IMR-90 (cell line): ENCODE measurements around the gene MYLK4. TPM values are rescaled to one million over a fixed set of nuclear protein-coding genes. Genes with fewer than 3 reads are reported as not detected.
A peak's percentile ranks its signal among the peaks of the same experiment; 100 is the strongest.

ENCODE experiments used
- ATAC-seq: fragments of 200-7000 bp; cut with Tn5 transposase; 2 replicates; pipeline ENCODE4 v1.9.1; 2020; ENCODE audit warnings: low read depth, mild to moderate bottlenecking, moderate library complexity
- BruUV-seq: library from RNA; stranded (reverse); fragments of 400-500 nt; replicated peaks from 2 replicates; lab custom pipeline; 2021; lab: Mats Ljungman, UMichigan
- CTCF ChIA-PET: fragments of 300-600 bp; formaldehyde crosslinking; extraction: SDS; loops from one replicate; lab custom pipeline; 2021; ENCODE audit warnings: antibody characterized with exemption; lab: Yijun Ruan, JAX
- POLR2A ChIA-PET: fragments of 300-600 bp; sonication (Branson Sonifier 250); formaldehyde crosslinking; loops from one replicate; lab custom pipeline; 2022; ENCODE audit warnings: antibody characterized with exemption; ENCODE audit not compliant: unreplicated experiment; lab: Charles Lee
- DNase-seq: peaks from one replicate; pipeline ENCODE4 v3.0.0; 2013
- H2AFZ ChIP-seq: replicated peaks from 2 replicates; pipeline ENCODE3; 2013; ENCODE audit warnings: low read length, mild to moderate bottlenecking; ENCODE audit not compliant: poor library complexity
- H2AK5ac ChIP-seq: 2 replicates; pipeline ENCODE4 v1.6.1; 2013; ENCODE audit warnings: low read depth, low read length, inconsistent platforms
- H2AK9ac ChIP-seq: replicated peaks from 2 replicates; pipeline ENCODE3; 2013; ENCODE audit warnings: mild to moderate bottlenecking, low read depth, low read length, moderate library complexity; ENCODE audit not compliant: poor library complexity
- H2BK120ac ChIP-seq: 2 replicates; pipeline ENCODE4 v1.6.1; 2013; ENCODE audit warnings: low read depth, low read length, inconsistent platforms
- H2BK15ac ChIP-seq: 3 replicates; pipeline ENCODE4 v1.6.1; 2013; ENCODE audit warnings: low read depth, low read length, inconsistent platforms
- H2BK20ac ChIP-seq: 2 replicates; pipeline ENCODE4 v1.6.1; 2013; ENCODE audit warnings: low read depth, mild to moderate bottlenecking, inconsistent platforms, low read length, moderate library complexity
- H2BK5ac ChIP-seq: 2 replicates; pipeline ENCODE4 v1.6.1; 2013; ENCODE audit warnings: mild to moderate bottlenecking, low read depth, low read length, inconsistent platforms; ENCODE audit not compliant: poor library complexity, severe bottlenecking
- H3K14ac ChIP-seq: replicated peaks from 2 replicates; pipeline ENCODE4 v1.6.1; 2013; ENCODE audit warnings: low read depth, low read length, inconsistent platforms
- H3K18ac ChIP-seq: 2 replicates; pipeline ENCODE4 v1.6.1; 2013; ENCODE audit warnings: low read depth, low read length, control low read depth
- H3K23ac ChIP-seq: 2 replicates; pipeline ENCODE4 v1.6.1; 2013; ENCODE audit warnings: low read depth, low read length, inconsistent platforms
- H3K27ac ChIP-seq: 2 replicates; pipeline ENCODE4 v1.5.1; 2013; ENCODE audit warnings: mild to moderate bottlenecking, control low read depth, low read length; ENCODE audit not compliant: insufficient read depth
- H3K27me3 ChIP-seq: 2 replicates; pipeline ENCODE4 v1.6.1; 2013; ENCODE audit warnings: low read length; ENCODE audit not compliant: control insufficient read depth, insufficient read depth
- H3K36me3 ChIP-seq: 2 replicates; pipeline ENCODE4 v1.6.1; 2013; ENCODE audit warnings: low read length, mixed read lengths; ENCODE audit not compliant: control insufficient read depth, insufficient read depth
- H3K4ac ChIP-seq: 2 replicates; pipeline ENCODE4 v1.6.1; 2013; ENCODE audit warnings: low read depth, low read length, inconsistent platforms
- H3K4me1 ChIP-seq: 2 replicates; pipeline ENCODE4 v1.6.1; 2013; ENCODE audit warnings: low read length, mixed read lengths; ENCODE audit not compliant: control insufficient read depth, insufficient read depth
- H3K4me2 ChIP-seq: 2 replicates; pipeline ENCODE4 v1.6.1; 2013; ENCODE audit warnings: low read depth, mild to moderate bottlenecking, control low read depth, low read length, moderate library complexity
- H3K4me3 ChIP-seq: 2 replicates; pipeline ENCODE4 v1.5.1; 2013; ENCODE audit warnings: low read depth, mild to moderate bottlenecking, control low read depth, low read length, moderate library complexity; ENCODE audit not compliant: insufficient read depth
- H3K56ac ChIP-seq: 2 replicates; pipeline ENCODE4 v1.6.1; 2013; ENCODE audit warnings: low read length, inconsistent platforms; ENCODE audit not compliant: insufficient read depth; ENCODE audit errors: extremely low read depth
- H3K79me1 ChIP-seq, 2 experiments: 2 replicates each; pipeline ENCODE4 v1.6.1; 2013; ENCODE audit warnings: low read length in 2 of 2, inconsistent platforms in 1 of 2, low read depth in 1 of 2
- H3K9ac ChIP-seq: 2 replicates; pipeline ENCODE4 v1.6.1; 2013; ENCODE audit warnings: low read depth, low read length, control low read depth
- H3K9me1 ChIP-seq: 2 replicates; pipeline ENCODE4 v1.6.1; 2013; ENCODE audit warnings: low read length, inconsistent platforms; ENCODE audit not compliant: insufficient read depth
- H3K9me3 ChIP-seq: 2 replicates; pipeline ENCODE4 v1.6.1; 2013; ENCODE audit warnings: low read length; ENCODE audit not compliant: control insufficient read depth, insufficient read depth
- H4K20me1 ChIP-seq: 2 replicates; pipeline ENCODE4 v1.6.1; 2013; ENCODE audit warnings: low read length, inconsistent platforms; ENCODE audit not compliant: insufficient read depth
- H4K5ac ChIP-seq: 2 replicates; pipeline ENCODE4 v1.6.1; 2013; ENCODE audit warnings: mild to moderate bottlenecking, low read depth, low read length, control low read depth
- H4K8ac ChIP-seq, 2 experiments: 2 replicates each; pipeline ENCODE4 v1.6.1; 2013; ENCODE audit warnings: low read depth in 2 of 2, low read length in 2 of 2, control low read depth in 1 of 2, inconsistent platforms in 1 of 2
- H4K91ac ChIP-seq: 2 replicates; pipeline ENCODE4 v1.6.1; 2013; ENCODE audit warnings: low read depth, low read length, inconsistent platforms; ENCODE audit not compliant: insufficient read depth
- CEBPB ChIP-seq: IDR thresholded peaks from 2 replicates; pipeline ENCODE4 v1.6.1; 2012; ENCODE audit warnings: low read depth, low read length, improper control_type of control experiment
- MAFK ChIP-seq: IDR thresholded peaks from 2 replicates; pipeline ENCODE4 v1.6.1; 2012; ENCODE audit warnings: low read depth, low read length, improper control_type of control experiment
- POLR2A ChIP-seq: IDR thresholded peaks from 2 replicates; pipeline ENCODE4 v1.6.1; 2012; ENCODE audit warnings: mild to moderate bottlenecking, low read depth, low read length
- RFX5 ChIP-seq: IDR thresholded peaks from 2 replicates; pipeline ENCODE4 v1.8.0; 2012; ENCODE audit warnings: low read depth, mild to moderate bottlenecking, low read length, moderate library complexity
- WGBS, 2 experiments: methylation state at CpG; one replicate each; pipeline versions ENCODE4 v1.1.5 to v1.1.7; 2013; ENCODE audit warnings: missing lambda C conversion rate in 2 of 2; ENCODE audit not compliant: insufficient read length in 1 of 2; ENCODE audit errors: extremely low coverage in 2 of 2; 5-methylcytosine and 5-hydroxymethylcytosine counted together
- dilution Hi-C: fragments of 300-500 bp; cut with HindIII; formaldehyde crosslinking; loops from one replicate; pipeline ENCODE4 v1.14.3; 2018; ENCODE audit warnings: low sequenced_read_pairs; ENCODE audit not compliant: unreplicated experiment
- in situ Hi-C: fragments of 300-500 bp; cut with MboI; formaldehyde crosslinking; loops from 3 replicates; pipeline ENCODE4 v1.14.3; 2019; ENCODE audit warnings: low sequenced_read_pairs, inconsistent platforms, mixed read lengths
- intact Hi-C: fragments of 100-400 bp; cut with micrococcal nuclease; formaldehyde crosslinking; loops from 2 replicates; pipeline ENCODE4 v1.10.0; 2022
- polyA plus RNA-seq, 3 experiments: library from polyadenylated mRNA; depleted of rRNA; stranded (reverse); fragments of >200 nt; gene quantifications; 2 replicates each; pipeline ENCODE4 v1.2.3, GENCODE V29; 2012; ENCODE audit warnings: low replicate concordance in 1 of 3
- total RNA-seq: library from RNA; depleted of rRNA; stranded (reverse); fragments of >200 nt; gene quantifications from 2 replicates; pipeline ENCODE4 v1.2.3, GENCODE V29; 2012
- TF ChIP-seq, protein P1 (sequence below): conservative IDR thresholded peaks from 2 replicates; pipeline ENCODE4 v1.5.1; 2012; ENCODE audit warnings: mild to moderate bottlenecking, low read depth, low read length, improper control_type of control experiment
- TF ChIP-seq, protein P2 (sequence below): fragments of 150-350 bp; IDR thresholded peaks from 2 replicates; pipeline ENCODE4 v1.6.1; 2017; ENCODE audit warnings: mild to moderate bottlenecking, antibody characterized with exemption, low read length, low read depth

MYLK4 gene
- total and polyA plus RNA-seq, 2 of the 4 experiments (the other 2 are of a cell fraction): under 0.01 to 0.07 TPM

DNA sequence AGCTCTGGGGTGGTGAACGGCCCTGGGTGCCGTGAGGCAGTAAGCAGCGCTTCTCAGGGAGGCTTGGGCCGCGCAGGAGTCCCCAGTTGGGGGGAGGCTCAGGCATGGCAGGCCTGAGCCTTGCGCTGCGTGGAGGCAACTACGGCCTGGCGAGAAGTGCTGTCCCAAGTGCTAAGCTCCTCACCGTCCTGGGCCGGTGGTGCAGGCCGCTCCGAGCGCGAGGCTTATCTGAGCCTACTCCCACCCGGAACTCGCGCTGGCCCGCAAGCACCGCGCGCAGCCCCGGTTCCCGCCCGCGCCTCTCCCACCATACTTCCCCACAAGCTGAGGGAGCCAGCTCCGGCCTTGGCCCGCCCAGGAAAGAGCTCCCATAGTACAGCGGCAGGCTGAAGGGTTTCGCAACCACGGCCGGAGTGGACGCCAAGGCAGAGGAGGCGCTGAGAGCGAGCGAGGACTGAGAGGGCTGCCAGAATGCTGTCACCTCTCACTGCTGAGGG, 12.7 kb upstream of the MYLK4 start:
- in situ Hi-C loops: no loop called here

More for the DNA sequence above, 12.7 kb upstream of the MYLK4 start:
- Histone ChIP-seq H3K4ac (no peak overlapping the region; the same call in 1 of the 2 replicates), H3K79me1 (peaks cover under 1 to 25% of the 10 kb centered on the region in 2 experiments; a peak in 2 of 4 replicates), H3K4me1 (peaks cover 12% of the 10 kb centered on the region), H4K91ac (no peak overlapping the region), H2AFZ (no peak overlapping the region), H4K20me1 (peaks cover 22% of the 10 kb centered on the region), H4K8ac (no peak overlapping the region), H4K5ac (no peak overlapping the region), H2BK20ac (no peak overlapping the region), H2AK9ac (no peak overlapping the region), H2AK5ac (no peak overlapping the region), H3K23ac (no peak overlapping the region), H3K14ac (no peak overlapping the region), H3K9ac (no peak overlapping the region), H3K4me2 (no peak overlapping the region), H3K36me3 (no peaks in the 10 kb centered on the region), H3K27me3 (no peaks in the 10 kb centered on the region), H3K27ac (no peak overlapping the region), H2BK15ac (no peak overlapping the region), H2BK120ac (no peak overlapping the region), H3K9me1 (peaks cover 10% of the 10 kb centered on the region), H3K18ac (no peak overlapping the region), H3K4me3 (no peak overlapping the region), H2BK5ac (no peak overlapping the region), H3K56ac (no peak overlapping the region), H3K9me3 (no peaks in the 10 kb centered on the region)
- intact Hi-C loops (loop anchor here (10.0 kb wide), 1 partner anchor 221 kb away; no protein-coding TSS in a partner anchor), dilution Hi-C loops (no loop called here)
- ChIA-PET POLR2A (no interaction called here), CTCF (no interaction called here)
- TF ChIP-seq RFX5: no peak
- peak; percentile 44; the same call in 1 of the 2 replicates for TF ChIP-seq CEBPB
- TF ChIP-seq POLR2A: no peak
- TF ChIP-seq MAFK: no peak
- TF ChIP-seq, protein P1, sequence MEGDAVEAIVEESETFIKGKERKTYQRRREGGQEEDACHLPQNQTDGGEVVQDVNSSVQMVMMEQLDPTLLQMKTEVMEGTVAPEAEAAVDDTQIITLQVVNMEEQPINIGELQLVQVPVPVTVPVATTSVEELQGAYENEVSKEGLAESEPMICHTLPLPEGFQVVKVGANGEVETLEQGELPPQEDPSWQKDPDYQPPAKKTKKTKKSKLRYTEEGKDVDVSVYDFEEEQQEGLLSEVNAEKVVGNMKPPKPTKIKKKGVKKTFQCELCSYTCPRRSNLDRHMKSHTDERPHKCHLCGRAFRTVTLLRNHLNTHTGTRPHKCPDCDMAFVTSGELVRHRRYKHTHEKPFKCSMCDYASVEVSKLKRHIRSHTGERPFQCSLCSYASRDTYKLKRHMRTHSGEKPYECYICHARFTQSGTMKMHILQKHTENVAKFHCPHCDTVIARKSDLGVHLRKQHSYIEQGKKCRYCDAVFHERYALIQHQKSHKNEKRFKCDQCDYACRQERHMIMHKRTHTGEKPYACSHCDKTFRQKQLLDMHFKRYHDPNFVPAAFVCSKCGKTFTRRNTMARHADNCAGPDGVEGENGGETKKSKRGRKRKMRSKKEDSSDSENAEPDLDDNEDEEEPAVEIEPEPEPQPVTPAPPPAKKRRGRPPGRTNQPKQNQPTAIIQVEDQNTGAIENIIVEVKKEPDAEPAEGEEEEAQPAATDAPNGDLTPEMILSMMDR: no peak
- TF ChIP-seq, protein P2, sequence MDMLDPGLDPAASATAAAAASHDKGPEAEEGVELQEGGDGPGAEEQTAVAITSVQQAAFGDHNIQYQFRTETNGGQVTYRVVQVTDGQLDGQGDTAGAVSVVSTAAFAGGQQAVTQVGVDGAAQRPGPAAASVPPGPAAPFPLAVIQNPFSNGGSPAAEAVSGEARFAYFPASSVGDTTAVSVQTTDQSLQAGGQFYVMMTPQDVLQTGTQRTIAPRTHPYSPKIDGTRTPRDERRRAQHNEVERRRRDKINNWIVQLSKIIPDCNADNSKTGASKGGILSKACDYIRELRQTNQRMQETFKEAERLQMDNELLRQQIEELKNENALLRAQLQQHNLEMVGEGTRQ: no peak
- DNase-seq (no peak), ATAC-seq (no peak)
- BruUV-seq: no TSS peak
- WGBS, 2 experiments: 97% methylated on average over 24 of the region's 36 CpGs; no CpG with 5 or more reads in 1 of the 2 experiments
